ENCODE data around the gene FSTL5.

FSTL5 gene

DNA sequence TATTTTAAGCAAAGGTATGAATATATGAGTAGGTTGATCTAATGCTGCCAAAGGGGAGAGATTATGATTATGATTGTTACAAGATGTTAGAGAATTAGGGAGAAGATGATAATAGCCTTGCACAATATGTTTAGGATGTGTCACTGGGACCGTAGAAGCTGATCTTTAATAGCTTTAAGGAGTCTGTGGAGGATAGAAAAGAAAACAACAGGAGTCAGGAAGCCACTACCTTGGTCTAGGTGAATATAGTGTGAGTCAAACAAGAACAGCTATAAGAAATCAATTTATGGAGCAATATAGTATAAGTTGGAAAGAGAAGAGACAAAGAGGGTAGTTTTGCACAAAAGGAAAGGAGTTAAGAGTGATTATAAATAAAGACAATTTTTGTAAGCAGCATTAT lies 232.7 kb downstream of the FSTL5 start:
- DNase-seq: no peak

DNA sequence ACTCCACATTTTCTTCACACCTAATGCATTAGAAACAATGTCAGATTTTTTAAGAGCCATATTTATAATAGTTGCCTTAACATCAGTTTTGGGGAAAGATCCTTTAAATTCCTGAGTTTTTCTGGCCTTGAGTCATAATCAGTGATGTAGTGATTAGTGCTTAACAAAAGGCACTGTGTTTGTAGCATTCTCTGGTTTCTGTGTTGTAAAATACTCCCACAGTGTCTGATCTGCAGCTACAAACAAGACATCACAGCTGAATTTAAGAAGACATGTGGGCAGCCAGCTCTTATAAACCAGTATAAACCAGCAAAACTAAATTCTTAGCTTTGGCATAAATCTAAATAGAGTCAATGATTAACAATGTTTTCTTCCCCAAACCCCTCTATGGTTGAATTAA lies 233.8 kb downstream of the FSTL5 start:
- no peak for DNase-seq

- no peak for DNase-seq
Measured at GRCh38 chr4:161926033-161926828, 237.6 kb downstream of the FSTL5 start.

- DNase-seq: no peak
Measured at GRCh38 chr4:161920304-161921052, 243.3 kb downstream of the FSTL5 start.

DNA sequence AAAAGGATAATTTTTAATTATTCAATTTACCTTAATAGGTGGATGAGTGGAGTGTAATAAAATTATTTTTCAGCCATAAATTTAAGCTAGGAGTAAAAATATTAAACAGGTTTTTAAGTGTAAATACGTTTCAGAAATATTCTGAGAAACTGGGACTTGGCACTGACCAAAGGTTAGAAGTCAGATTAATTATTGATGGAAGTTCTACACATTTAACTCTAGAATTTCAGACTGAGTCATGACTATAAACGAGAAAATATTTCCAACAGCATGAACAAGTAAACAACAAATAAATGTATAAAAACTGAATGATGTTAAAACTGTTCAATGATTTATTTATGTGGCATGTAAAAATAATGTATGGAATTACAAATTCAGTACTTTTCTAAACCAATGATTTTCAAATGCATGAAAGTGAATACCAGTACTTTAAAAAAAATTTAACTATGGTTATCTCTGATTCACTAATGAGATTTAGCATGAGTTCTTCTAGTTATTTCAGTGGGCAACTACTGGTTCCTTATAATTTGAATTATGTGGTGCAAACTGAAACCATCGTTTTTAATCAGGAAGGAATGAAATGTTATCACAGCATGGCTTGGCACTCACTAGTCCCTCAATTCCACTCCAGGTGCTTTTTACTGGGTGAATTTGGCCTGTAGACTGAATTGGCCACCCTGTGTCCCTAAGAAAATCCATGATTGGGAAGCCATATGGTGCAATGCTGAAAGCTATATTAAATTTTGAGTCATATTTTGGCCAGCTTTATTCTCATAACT lies 244.2 kb downstream of the FSTL5 start:
- no peak for DNase-seq

GRCh38 chr4:161916035-161916434 lies 247.8 kb downstream of the FSTL5 start:
- DNase-seq: no peak

DNA sequence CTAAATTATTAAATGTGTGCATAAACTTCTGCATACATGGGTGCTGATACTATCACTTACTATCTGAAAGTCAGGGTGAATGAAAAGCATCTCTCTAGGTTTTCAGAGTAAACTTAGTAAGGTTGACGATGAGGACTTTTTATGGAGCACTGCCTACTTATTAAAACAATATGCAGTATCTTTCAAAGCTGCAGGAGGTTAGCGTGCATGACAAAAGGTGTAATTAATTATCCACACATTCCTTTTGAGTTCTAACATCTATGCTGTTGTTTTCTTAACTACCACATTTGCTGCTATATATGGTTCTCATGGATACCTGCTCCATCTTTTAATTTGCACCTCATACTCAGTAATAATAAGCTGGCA lies 256.2 kb downstream of the FSTL5 start:
- DNase-seq: no peak

DNA sequence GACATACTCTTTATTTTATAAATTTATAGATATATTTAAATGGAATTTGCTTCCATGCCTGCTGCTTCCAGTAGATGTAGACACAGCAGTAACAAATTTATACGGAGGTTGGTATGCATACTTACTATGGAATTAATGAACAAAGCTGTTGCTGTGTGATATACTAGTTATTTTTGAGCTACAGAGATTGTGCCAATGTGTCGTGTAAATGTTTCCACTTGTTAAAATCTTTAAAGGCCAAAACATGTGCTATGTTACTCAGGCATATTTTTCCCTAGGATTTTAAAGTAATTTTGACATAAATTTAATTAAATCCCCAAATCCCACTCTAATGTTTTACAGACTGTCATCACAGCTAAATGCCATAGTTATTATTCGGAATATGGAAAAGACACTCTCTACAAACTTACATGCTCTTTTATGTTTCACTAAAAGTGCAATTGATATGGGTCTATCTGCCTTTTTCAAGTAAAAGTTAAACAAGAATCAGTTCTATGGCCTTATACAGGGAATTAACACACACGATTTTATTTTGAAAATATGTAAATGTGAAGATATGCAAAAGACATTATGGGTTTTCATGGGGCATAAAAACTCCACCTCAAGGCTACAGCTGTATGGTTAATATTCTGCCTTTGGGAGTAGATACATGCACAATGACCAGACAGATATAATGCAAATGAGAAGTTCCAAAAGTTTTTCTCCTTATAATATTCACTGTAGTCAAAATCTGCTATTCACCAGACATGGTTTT lies 256.8 kb downstream of the FSTL5 start:
- DNase-seq: no peak

GRCh38 chr4:161900110-161900509 lies 263.7 kb downstream of the FSTL5 start:
- no peak for DNase-seq

DNA sequence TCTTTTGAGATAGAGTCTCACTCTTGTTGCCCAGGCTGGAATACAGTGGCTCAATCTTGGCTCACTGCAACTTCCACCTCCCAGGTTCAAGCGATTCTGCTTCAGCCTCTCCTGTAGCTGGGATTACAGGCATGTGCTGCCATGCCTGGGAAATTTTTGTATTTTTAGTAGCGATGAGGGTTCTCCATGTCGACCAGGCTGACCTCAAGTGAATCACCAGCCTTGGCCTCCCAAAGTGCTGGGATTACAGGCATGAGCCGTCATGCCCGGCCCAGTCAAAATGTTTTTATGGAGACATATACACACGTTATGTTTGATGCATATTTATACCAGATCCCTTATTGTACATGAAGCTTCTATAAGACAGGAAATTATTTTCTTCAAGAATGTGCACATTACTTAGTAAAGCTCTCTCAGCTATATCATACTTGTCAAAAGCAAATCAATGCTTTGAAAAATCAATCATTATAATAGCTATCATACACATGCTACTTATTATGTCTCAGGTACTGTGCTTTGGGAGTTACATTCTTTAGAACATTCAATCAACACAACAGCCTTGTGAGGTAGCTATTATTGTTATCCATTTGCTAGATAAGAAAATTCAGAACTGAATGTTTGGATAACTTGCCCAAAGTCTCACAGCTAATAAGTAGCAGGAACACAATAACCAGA lies 269.2 kb downstream of the FSTL5 start:
- DNase-seq: no peak

GRCh38 chr4:161894014-161894413 lies 269.8 kb downstream of the FSTL5 start:
- no peak for DNase-seq

DNA sequence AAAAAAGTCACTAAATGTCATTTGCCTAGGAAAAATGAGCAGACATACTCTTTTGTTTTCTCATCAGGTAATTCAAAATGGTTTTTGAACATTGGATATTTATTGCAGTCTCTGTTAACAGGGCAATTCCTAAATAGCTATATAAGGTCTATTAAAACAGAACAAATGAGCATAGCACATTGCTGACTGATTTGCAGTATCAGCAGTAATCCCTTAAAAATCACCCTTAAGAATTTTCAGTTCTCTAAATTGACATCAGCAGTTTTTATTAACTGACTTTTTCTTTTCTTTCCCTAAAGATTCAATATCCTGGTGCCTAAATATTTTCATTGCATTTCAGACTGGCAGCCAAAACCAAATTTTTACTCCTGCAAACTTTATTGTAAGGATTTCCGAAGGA lies 270.2 kb downstream of the FSTL5 start:
- DNase-seq: no peak

- no peak for DNase-seq
Measured at GRCh38 chr4:161892951-161893350, 270.8 kb downstream of the FSTL5 start.

DNA sequence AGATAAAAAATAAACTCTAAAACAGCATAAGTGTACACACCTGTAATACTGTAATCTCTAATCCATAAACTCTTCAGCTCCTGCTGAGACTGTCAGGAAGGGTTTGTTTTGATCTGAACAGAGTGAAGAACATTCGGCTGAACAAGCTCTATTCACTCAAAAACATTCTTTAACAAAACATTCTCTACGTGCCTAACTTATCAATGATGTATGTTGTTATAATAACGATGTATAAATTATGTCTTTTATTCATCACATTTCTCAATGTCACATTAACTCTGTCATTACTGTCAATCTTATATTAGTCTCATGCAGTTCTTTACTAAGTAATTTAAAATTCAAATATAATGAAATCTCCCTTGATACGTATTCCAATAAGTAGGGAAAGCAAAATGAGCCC lies 280.6 kb downstream of the FSTL5 start:
- no peak for DNase-seq

GRCh38 chr4:161881370-161881769 lies 282.4 kb downstream of the FSTL5 start:
- no peak for DNase-seq

DNA sequence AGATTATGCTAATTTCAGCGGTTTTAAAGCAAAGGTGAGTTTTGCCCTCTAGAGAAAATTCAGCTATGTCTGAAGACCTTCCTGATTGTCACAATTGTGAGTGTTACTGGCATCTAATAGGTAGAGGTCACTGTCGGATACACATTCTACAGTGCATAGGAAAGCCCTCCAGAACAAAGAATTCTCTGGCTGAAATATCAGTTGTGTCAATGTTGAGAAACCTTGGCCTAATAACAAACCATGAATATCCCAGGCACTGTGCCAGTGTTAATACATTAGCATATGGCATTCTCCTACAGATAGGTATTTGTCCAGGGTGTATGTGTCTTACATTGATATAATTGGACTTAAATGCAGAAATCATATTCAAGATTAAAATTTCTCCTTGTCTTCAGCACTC lies 294.3 kb downstream of the FSTL5 start:
- DNase-seq: no peak

DNA sequence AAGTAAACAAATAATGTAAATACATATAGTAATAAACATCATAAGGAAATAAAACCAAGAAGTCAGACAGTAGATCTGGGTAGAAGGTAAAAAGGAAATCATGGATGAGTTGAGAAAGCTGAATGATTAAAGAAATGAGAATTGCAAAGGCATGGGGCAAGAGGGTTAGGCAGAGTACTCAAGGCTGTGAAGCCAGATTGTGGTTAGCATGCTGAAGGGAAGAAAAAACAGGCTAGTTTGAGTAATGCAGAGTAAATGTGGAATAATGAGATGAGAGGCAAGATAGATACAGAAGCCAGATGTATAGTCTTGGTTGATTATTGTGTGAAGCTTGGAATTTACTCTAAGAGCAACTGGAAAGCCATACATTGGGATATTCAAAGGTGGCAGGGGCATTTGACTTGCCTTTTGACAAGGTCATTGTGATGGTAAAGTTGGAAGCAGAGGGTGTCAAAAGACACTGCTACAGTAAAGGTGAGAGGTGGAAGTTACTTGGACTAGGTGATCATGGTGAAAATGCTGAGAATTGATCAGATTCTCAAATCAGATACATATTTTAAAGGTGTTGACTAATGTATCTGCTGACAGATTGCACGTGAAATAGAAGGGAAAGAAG lies 307.0 kb downstream of the FSTL5 start:
- DNase-seq: no peak

DNA sequence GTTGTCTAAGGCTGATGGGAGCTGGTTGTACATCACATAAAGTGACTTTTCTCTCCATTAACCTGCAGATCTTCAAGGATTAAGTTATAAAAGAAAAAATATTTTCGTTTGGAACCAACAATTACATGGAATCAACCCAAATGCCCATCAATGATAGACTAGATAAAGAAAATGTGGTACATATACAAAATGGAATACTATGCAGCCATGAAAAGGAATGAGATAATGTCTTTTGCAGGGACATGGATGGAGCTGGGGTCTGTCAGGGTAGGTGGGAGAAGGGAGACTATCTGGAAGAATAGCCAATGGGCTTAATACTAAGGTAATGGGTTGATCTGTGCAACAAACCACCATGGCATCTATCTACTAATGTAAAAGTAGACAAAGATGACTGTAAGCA lies 313.2 kb downstream of the FSTL5 start:
- no peak for DNase-seq

DNA sequence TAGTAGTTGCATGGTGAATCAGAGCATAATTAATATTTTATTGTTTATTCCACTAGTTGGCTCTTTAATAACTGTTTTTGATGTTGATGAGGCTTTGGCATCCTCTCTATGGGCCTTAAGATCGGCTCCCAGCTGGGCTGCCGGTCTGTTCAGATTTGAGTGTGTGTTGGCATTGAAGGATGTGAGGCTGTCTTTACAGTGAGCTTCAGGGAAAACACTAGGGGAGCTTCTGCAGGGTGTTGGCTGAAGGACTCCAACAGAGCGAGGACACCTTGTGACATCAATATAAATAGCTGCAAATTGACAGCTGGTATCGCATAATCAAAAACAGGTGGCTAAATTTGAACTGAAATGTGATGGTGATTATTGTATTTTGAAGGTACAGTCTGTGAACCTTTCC lies 322.0 kb downstream of the FSTL5 start:
- DNase-seq: no peak

- DNase-seq: no peak
Measured at GRCh38 chr4:161829591-161829990, 334.2 kb downstream of the FSTL5 start.

GRCh38 chr4:161828061-161828460 lies 335.7 kb downstream of the FSTL5 start:
- DNase-seq: no peak

- DNase-seq: no peak
Measured at GRCh38 chr4:161827013-161827412, 336.8 kb downstream of the FSTL5 start.

Measured in GOT3 (cell line).